Measurements from ENCODE around the gene GPR153. TPM values are rescaled to one million over a fixed set of nuclear protein-coding genes. Genes with fewer than 3 reads are reported as not detected.

The GPR153 gene
- total RNA-seq, 2 donors from 2014 or later: 3.2 to 7.6 TPM

DNA sequence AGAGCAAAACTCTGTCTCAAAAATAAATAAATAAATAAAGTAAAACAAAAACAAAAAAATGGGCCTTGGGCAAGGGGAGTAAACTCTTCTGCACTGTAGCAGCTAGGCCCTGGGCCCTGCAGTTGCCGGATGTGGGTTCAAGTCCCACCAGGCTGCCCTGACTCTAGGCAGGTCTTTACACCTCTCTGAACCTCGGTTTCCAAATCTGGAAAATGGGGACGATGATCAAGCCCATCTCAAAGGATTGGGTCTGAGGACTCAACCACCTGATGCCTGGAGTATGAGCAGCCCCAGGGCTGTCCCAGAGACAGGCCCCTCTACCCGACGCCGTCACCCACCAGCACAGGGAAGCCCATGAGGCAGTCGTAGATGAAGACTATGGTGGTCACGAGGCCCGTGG, 7.5 kb downstream of the GPR153 start:
- Histone ChIP-seq H3K4me1 (replicated peaks) (no peaks in the 10 kb centered on the region), H3K36me3 (no peaks in the 10 kb centered on the region), H3K27me3 (replicated peaks; ENCODE audit: insufficient read depth) (peaks cover 6% of the 10 kb centered on the region), H3K9me3 (no peaks in the 10 kb centered on the region), H3K27ac (no peak overlapping the region), H3K4me3 (no peak overlapping the region)
- TF ChIP-seq CTCF (IDR thresholded peaks at IDR 0.05) (no peak), POLR2AphosphoS5 (IDR thresholded peaks at IDR 0.05) (no peak), POLR2A (IDR thresholded peaks at IDR 0.05) (no peak)
- WGBS: 89% methylated on average over 6 of the region's 9 CpGs
- intact Hi-C loops (cut with DNase I): no loop called here
- DNase-seq (ENCODE audit: low spot score): no peak

- DNase-seq (ENCODE audit: low spot score): no peak
- TF ChIP-seq POLR2A (IDR thresholded peaks at IDR 0.05) (no peak), CTCF (IDR thresholded peaks at IDR 0.05) (no peak), POLR2AphosphoS5 (IDR thresholded peaks at IDR 0.05) (no peak)
- intact Hi-C loops (cut with DNase I): no loop called here
- Histone ChIP-seq H3K36me3 (no peaks in the 10 kb centered on the region), H3K4me3 (no peak overlapping the region), H3K4me1 (replicated peaks) (no peaks in the 10 kb centered on the region), H3K27ac (no peak overlapping the region), H3K9me3 (no peaks in the 10 kb centered on the region), H3K27me3 (replicated peaks; ENCODE audit: insufficient read depth) (peaks cover 6% of the 10 kb centered on the region)
- 82% methylated on average over 3 of the region's 4 CpGs for WGBS
These were observed 8.6 kb downstream of the GPR153 start for GRCh38 chr1:6252374-6252710.

DNA sequence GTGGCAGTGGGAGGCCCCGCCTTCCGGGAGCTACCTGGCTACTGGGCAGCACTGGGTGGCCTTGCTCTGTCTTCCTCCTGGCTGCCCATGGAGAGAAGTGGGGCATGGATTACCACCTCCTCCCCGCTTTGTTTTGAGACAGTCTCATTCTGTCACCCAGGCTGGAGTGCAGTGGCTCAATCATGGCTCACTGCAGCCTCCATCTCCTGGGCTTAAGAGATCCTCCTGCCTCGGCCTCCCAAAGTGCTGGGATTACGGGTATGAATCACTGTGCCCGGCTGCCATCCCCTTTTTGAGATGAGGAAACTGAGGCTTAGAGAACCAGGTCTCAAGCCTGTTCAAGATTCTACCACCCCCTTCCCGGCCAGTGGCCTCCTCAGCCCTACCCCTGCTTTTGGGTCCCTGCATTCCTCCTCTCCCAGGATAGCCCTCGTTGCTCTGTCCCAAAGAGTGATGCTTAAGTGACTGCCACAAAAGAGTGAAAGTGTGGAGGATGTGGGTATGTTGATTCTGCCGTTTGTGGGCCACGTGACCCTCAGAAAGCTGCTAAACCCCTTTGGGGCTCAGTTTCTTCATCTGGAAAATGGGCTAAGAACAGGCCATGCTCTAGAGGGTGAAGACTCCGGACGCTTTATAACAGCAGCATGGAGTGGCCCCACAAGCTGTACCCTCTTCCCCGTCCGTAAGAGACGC, 9.1 kb downstream of the GPR153 start:
- H3K4me1 ChIP-seq (replicated peaks): no peaks in the 10 kb centered on the region
- WGBS: 81% methylated on average over 15 of the region's 15 CpGs
- no peaks in the 10 kb centered on the region for H3K9me3 ChIP-seq
- intact Hi-C loops (cut with DNase I): no loop called here
- no peak overlapping the region for H3K4me3 ChIP-seq
- TF ChIP-seq CTCF (IDR thresholded peaks at IDR 0.05): no peak
- no peak for TF ChIP-seq POLR2AphosphoS5 (IDR thresholded peaks at IDR 0.05)
- no peak for TF ChIP-seq POLR2A (IDR thresholded peaks at IDR 0.05)
- no peak for DNase-seq (ENCODE audit: low spot score)
- H3K36me3 ChIP-seq: no peaks in the 10 kb centered on the region
- H3K27ac ChIP-seq: no peak overlapping the region
- peaks cover 6% of the 10 kb centered on the region for H3K27me3 ChIP-seq (replicated peaks; ENCODE audit: insufficient read depth)

GRCh38 chr1:6251233-6251632, 9.7 kb downstream of the GPR153 start:
- Histone ChIP-seq H3K9me3 (no peaks in the 10 kb centered on the region), H3K4me1 (replicated peaks) (no peaks in the 10 kb centered on the region), H3K36me3 (no peaks in the 10 kb centered on the region), H3K4me3 (no peak overlapping the region), H3K27me3 (replicated peaks; ENCODE audit: insufficient read depth) (peaks cover 6% of the 10 kb centered on the region), H3K27ac (no peak overlapping the region)
- intact Hi-C loops (cut with DNase I): no loop called here
- DNase-seq (ENCODE audit: low spot score): no peak
- TF ChIP-seq CTCF (IDR thresholded peaks at IDR 0.05): no peak
- no peak for TF ChIP-seq POLR2A (IDR thresholded peaks at IDR 0.05)
- no peak for TF ChIP-seq POLR2AphosphoS5 (IDR thresholded peaks at IDR 0.05)
- 86% methylated on average over 19 of the region's 19 CpGs for WGBS
